NCI-H187 (cell line): Measurements from ENCODE around the gene DHX15.

Experiments used
- DNase-seq, 2 experiments: peaks; one replicate each; lab custom pipeline; 2025; lab: John Stamatoyannopoulos, UW

The DHX15 gene

GRCh38 chr4:24582235-24582832, 2.0 kb downstream of the DHX15 start:
- DNase-seq = no peak

GRCh38 chr4:24578364-24578763, 6.0 kb downstream of the DHX15 start:
- no peak for DNase-seq

- no peak for DNase-seq
Measured at GRCh38 chr4:24576276-24576675, 8.1 kb downstream of the DHX15 start.

DNA sequence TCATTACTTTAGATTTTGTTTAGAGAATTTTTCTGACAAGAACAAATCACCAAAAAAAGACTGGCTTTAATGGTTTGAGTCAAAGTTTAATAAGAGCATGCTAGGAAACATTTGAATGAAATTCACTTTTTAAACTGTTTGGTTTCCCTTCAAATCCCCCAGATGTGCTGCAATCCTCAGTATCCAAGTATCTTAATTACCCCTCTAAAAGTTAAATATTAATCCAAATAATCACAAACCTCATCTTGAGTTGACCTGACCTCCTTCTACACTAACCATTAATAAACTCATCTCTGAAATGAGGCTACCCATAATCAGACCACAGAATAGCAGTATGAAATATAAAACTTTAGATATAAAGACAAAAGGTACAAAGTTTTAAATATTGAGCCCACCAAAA, 10.1 kb downstream of the DHX15 start:
- no peak for DNase-seq

DNA sequence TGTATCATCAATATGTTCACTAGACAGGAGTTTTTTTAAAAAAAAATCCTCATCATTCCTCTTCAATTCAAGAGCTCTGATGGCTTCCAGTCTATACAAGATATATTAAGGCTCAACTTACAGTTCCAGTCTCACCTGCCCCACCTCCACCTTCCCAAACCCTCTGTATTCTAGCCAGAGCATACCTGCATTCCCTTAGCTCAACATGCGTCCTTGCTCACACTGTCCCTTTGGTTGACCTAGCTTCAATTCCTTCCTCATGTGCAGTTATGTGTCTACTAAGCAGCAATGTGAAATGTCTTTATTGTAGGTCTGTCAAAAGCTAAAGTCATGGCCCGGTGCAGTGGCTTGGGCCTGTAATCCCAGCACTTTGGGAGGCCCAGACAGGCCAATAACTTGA, 10.8 kb downstream of the DHX15 start:
- no peak for DNase-seq

GRCh38 chr4:24570574-24571236, 13.6 kb downstream of the DHX15 start:
- DNase-seq = no peak

DNA sequence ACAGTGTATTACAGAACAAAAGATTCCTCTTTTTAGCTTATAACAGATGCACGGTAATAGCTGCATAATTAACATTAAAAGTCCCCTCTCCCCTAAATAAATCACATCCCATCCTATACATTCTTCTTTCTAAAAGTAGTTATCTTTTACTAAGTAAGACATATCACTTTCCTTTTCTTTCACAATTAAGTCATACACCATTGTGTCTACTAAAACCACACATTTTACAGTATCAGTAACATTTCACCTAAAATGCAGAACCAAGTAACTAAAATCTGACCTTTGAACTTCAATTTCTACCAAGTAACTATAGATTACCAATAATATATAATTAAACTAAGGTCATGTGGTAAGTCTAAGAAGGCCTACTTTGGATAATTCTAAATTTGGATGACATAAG, 14.2 kb downstream of the DHX15 start:
- no peak for DNase-seq

- no peak for DNase-seq
Measured at GRCh38 chr4:24569662-24570061, 14.7 kb downstream of the DHX15 start.

DNA sequence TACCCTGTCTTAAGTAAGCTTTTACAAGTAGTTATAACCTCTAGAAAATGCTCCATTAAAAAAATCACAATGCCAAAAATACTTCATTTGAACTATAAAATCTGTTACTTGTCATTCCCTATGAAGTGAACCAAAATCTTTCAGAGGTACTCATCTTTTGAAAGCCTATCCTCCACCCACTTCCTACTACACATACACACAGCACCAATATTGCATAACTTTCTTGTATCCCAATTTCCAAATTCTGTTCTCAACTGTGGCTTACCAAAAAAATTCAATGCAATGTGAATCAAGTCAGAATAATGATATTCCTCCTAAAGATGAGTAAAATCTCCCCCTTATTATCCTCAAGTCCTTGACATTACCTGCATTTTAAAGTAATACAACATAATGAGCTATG, 15.9 kb downstream of the DHX15 start:
- no peak for DNase-seq

GRCh38 chr4:24565054-24565453, 19.3 kb downstream of the DHX15 start:
- DNase-seq = no peak

- no peak for DNase-seq
Measured at GRCh38 chr4:24564488-24564887, 19.9 kb downstream of the DHX15 start.

DNA sequence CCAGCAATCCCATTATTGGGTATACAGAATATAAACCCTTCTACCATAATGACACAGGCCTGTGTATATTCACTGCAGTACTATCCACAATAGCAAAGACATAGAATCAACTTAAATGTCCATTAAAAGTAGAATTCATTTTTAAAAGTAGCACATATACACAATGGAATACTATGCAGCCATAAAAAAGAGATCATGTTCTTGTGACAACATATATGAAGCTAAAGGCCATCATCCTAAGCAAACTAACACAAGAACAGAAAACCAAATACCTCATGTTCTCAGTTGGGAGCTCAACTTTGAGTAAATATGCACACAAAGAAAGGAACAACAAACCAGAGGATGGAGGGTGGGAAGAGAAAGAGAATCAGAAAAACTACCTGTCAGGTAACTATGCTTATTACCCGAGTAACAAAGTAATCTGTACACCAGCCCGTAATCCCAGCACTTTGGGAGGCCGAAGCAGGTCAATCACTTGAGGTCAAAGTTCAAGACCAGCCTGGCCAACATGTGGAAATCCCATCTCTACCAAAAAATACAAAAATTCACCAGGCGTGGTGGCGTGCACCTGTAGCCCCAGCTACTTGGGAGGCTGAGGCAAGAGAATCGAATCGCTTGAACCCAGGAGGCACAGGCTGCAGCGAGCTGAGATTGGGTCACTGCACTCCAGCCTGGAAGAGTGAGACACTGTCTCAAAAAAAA, 22.8 kb downstream of the DHX15 start:
- DNase-seq = no peak

DNA sequence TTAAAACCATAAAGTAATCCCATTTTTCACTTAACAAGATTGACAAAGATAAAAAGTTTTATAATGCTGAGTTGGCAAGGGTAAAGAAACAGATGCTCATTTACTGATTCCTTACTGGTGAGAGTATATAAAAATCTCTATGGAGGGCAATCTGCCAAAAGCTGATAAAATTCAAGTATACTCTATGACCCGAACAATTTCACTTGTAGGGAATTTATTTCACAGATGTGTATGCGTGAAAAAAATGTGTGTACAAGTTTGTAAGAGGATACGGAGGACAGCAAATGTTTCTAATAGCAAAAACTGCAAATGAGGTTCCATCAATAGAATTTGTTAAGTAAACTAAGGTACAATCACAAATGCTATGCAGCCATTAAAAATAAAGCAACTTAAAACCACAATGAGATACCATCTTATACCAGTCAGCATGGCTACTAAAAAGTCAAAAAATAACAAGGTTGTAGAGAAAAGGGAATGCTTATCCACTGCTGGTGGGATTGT, 23.4 kb downstream of the DHX15 start:
- DNase-seq = no peak

GRCh38 chr4:24559889-24560288, 24.5 kb downstream of the DHX15 start:
- no peak for DNase-seq

- DNase-seq = no peak
Measured at GRCh38 chr4:24559032-24559821, 25.1 kb downstream of the DHX15 start.

DNA sequence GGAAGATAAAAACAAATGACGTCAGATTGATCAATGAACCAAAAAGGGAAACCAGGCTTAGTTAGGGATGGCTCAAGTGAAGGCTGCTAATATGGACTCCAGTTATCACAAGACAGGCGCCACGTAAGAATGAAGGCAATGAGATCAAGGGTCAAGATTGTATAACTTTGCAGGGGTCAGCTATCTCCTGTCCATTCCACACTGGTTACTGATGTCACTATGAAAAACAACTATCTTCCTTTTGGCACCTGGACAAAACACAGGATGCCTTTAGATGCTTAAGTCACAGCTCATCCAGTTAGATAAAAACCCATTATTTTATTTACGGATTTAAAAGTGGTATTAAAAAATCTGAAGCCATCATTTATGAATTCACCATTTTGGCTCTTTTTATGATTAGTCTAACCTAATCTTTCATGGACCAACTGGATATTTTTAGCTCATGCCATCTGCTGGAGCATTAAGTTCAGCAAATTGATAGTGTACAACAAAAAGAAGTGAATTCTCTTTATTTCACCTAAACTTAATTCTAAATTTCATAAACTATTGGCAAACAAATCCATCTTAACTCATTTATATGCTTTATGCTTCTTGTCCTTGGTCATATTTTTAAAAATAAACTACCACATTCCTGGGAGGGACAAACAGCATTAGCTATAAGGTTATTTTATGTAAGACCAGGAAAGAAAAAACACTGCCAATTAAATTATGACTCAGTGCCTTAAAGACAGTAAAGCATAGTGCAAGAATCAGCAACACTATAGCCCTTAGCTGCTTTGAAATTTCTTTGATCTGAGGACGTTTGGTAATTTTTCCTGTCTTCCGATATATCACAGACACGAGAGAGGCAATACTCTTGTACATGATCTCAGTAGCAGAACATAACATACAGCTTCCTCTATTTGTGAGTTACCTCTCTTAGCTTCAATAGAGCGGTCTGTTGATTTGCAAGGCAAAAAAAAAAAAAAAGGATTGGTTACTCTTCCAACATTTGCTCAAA, 27.0 kb downstream of the DHX15 start:
- DNase-seq = no peak

GRCh38 chr4:24551492-24552289, 32.7 kb downstream of the DHX15 start:
- no peak for DNase-seq

- DNase-seq = no peak
Measured at GRCh38 chr4:24550441-24551175, 33.7 kb downstream of the DHX15 start.

DNA sequence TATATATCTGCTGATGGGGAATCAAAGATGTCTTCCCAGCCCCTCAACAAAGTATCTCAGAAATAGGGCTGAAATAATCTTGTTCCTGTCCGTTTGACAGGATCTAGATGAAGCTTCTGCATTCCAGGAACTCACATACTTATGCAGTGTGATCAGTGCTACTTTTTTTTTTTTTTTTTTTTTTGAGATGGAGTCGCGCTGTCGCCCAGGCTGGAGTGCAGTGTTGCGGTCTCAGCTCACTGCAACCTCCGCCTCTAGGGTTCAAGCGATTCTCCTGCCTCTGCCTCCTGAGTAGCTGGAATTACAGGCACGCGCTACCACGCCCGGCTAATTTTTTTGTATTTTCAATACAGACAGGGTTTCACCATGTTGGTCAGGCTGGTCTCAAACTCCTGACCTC, 36.4 kb downstream of the DHX15 start:
- no peak for DNase-seq
